H1 (cell line): ENCODE results near the gene RALGAPB. TPM values are rescaled to one million over a fixed set of nuclear protein-coding genes. Genes with fewer than 3 reads are reported as not detected.

Experiments
- CTCF ChIA-PET: fragments of 300-600 bp; sonication (Branson Sonifier 250); formaldehyde crosslinking; loops from one replicate; lab custom pipeline; 2021; ENCODE audit not compliant: partially characterized antibody; lab: Charles Lee
- POLR2A ChIA-PET: fragments of 300-600 bp; sonication (Branson Sonifier 250); formaldehyde crosslinking; loops from one replicate; lab custom pipeline; 2021; ENCODE audit warnings: inconsistent platforms; ENCODE audit not compliant: partially characterized antibody; lab: Charles Lee
- DNase-seq, 2 experiments: peaks; one replicate each; pipeline versions ENCODE4 v3.0.0 to v3.0.0-alpha.2; 2010 to 2022; ENCODE audit warnings: low spot score in 2 of 2, low read depth in 1 of 2, mixed read lengths in 1 of 2
- FAIRE-seq: peaks from 2 replicates; lab custom pipeline; 2011; peaks lifted over from hg19 to GRCh38; lab: Jason Lieb, UNC
- H2AFZ ChIP-seq: 2 replicates; pipeline ENCODE4 v1.8.1; 2012; ENCODE audit warnings: low read length, inconsistent platforms
- H2AK5ac ChIP-seq: 2 replicates; pipeline ENCODE4 v1.6.1; 2013; ENCODE audit warnings: low read depth, low read length
- H2BK120ac ChIP-seq: replicated peaks from 2 replicates; pipeline ENCODE3; 2013; ENCODE audit warnings: low read depth, low read length, inconsistent platforms
- H2BK12ac ChIP-seq: 2 replicates; pipeline ENCODE4 v1.6.1; 2013; ENCODE audit warnings: low read depth, low read length
- H2BK15ac ChIP-seq: 2 replicates; pipeline ENCODE4 v1.6.1; 2013; ENCODE audit warnings: low read length
- H2BK20ac ChIP-seq: 2 replicates; pipeline ENCODE4 v1.6.1; 2013; ENCODE audit warnings: low read length
- H2BK5ac ChIP-seq: 2 replicates; pipeline ENCODE4 v1.6.1; 2013; ENCODE audit warnings: low read depth, low read length
- H3K14ac ChIP-seq: 2 replicates; pipeline ENCODE4 v1.6.1; 2013; ENCODE audit warnings: inconsistent platforms; ENCODE audit not compliant: insufficient read length
- H3K18ac ChIP-seq: 2 replicates; pipeline ENCODE4 v1.6.1; 2013; ENCODE audit warnings: low read length; ENCODE audit errors: extremely low read depth
- H3K23ac ChIP-seq: 2 replicates; pipeline ENCODE4 v1.6.1; 2013; ENCODE audit warnings: inconsistent platforms; ENCODE audit not compliant: insufficient read length
- H3K23me2 ChIP-seq: 2 replicates; pipeline ENCODE4 v1.6.1; 2013; ENCODE audit warnings: low read depth, low read length
- H3K27ac ChIP-seq: 2 replicates; pipeline ENCODE4 v1.6.1; 2011; ENCODE audit warnings: low read depth, low read length, inconsistent platforms
- H3K27me3 ChIP-seq, 4 experiments: replicated peaks in 1 of 4; 1 replicate in 1 of 4; 2 replicates in 3 of 4; pipeline versions ENCODE4 v1.6.1 to v1.8.1; 2011 to 2013; ENCODE audit warnings: low read length in 3 of 4, mild to moderate bottlenecking in 3 of 4, inconsistent platforms in 2 of 4, mixed read lengths in 2 of 4, moderate library complexity in 1 of 4; ENCODE audit not compliant: control insufficient read depth in 3 of 4, insufficient read depth in 3 of 4; ENCODE audit errors: extremely low read depth in 1 of 4
- H3K36me3 ChIP-seq, 4 experiments: 2 replicates each; pipeline versions ENCODE4 v1.6.1 to v1.8.1; 2011 to 2013; ENCODE audit warnings: mild to moderate bottlenecking in 4 of 4, low read length in 3 of 4, moderate library complexity in 2 of 4, control low read depth in 1 of 4, inconsistent platforms in 1 of 4; ENCODE audit not compliant: insufficient read depth in 4 of 4, control insufficient read depth in 2 of 4
- H3K4ac ChIP-seq: replicated peaks from 2 replicates; pipeline ENCODE3; 2013; ENCODE audit warnings: low read length, low read depth, mixed read lengths, inconsistent platforms; ENCODE audit not compliant: insufficient read length
- H3K4me1 ChIP-seq, 4 experiments: replicated peaks in 1 of 4; 1 replicate in 1 of 4; 2 replicates in 3 of 4; pipeline versions ENCODE4 v1.6.1 to v1.8.1; 2011 to 2013; ENCODE audit warnings: low read length in 3 of 4, inconsistent platforms in 2 of 4, mixed read lengths in 1 of 4; ENCODE audit not compliant: insufficient read depth in 4 of 4, control insufficient read depth in 3 of 4
- H3K4me2 ChIP-seq, 2 experiments: 2 replicates each; pipeline versions ENCODE4 v1.6.1 to v1.8.1; 2011 to 2013; ENCODE audit warnings: low read depth in 2 of 2, low read length in 2 of 2, control low read depth in 1 of 2, inconsistent platforms in 1 of 2, mild to moderate bottlenecking in 1 of 2; ENCODE audit not compliant: insufficient read depth in 1 of 2
- H3K4me3 ChIP-seq, 4 experiments: fragments of 200-600, 300-600 bp in 1 of 4; sonication (generic), shearing (Covaris generic), sonication (Bioruptor Twin) in 1 of 4; 2 replicates each; pipeline versions ENCODE4 v1.5.1 to v1.8.1; 2011 to 2016; ENCODE audit warnings: low read length in 4 of 4, low read depth in 3 of 4, control low read depth in 2 of 4, inconsistent platforms in 2 of 4, mild to moderate bottlenecking in 2 of 4, mixed read lengths in 1 of 4, moderate library complexity in 1 of 4; ENCODE audit not compliant: insufficient read depth in 2 of 4; ENCODE audit errors: extremely low read depth in 1 of 4
- H3K56ac ChIP-seq: replicated peaks from 2 replicates; pipeline ENCODE3; 2013; ENCODE audit warnings: low read depth, mild to moderate bottlenecking, mixed read lengths, low read length, inconsistent platforms; ENCODE audit not compliant: insufficient read length
- H3K79me1 ChIP-seq: 2 replicates; pipeline ENCODE4 v1.6.1; 2013; ENCODE audit warnings: low read depth, low read length, control low read depth
- H3K79me2 ChIP-seq, 2 experiments: 2 replicates each; pipeline versions ENCODE4 v1.6.1 to v1.8.1; 2012 to 2013; ENCODE audit warnings: low read length in 2 of 2, mild to moderate bottlenecking in 2 of 2, inconsistent platforms in 1 of 2; ENCODE audit not compliant: insufficient read depth in 2 of 2, control insufficient read depth in 1 of 2
- H3K9ac ChIP-seq, 4 experiments: replicated peaks in 1 of 4; 1 replicate in 1 of 4; 2 replicates in 3 of 4; pipeline versions ENCODE4 v1.6.1 to v1.8.1; 2011 to 2013; ENCODE audit warnings: low read depth in 3 of 4, low read length in 3 of 4, control low read depth in 2 of 4, mild to moderate bottlenecking in 2 of 4, moderate library complexity in 2 of 4, inconsistent platforms in 1 of 4; ENCODE audit errors: extremely low read depth in 1 of 4
- H3K9me3 ChIP-seq, 2 experiments: 2 replicates each; pipeline versions ENCODE4 v1.6.1 to v1.8.1; 2012 to 2013; ENCODE audit warnings: mild to moderate bottlenecking in 2 of 2, moderate library complexity in 2 of 2, control low read depth in 1 of 2, inconsistent platforms in 1 of 2, low read depth in 1 of 2, low read length in 1 of 2, mixed read lengths in 1 of 2; ENCODE audit not compliant: insufficient read depth in 2 of 2
- H4K20me1 ChIP-seq, 2 experiments: replicated peaks in 1 of 2; 2 replicates each; pipeline versions ENCODE3 to v1.8.1; 2011 to 2013; ENCODE audit warnings: inconsistent platforms in 2 of 2, low read length in 2 of 2, mild to moderate bottlenecking in 1 of 2; ENCODE audit not compliant: insufficient read depth in 2 of 2, control insufficient read depth in 1 of 2
- H4K5ac ChIP-seq: 2 replicates; pipeline ENCODE4 v1.6.1; 2013; ENCODE audit warnings: low read length, low read depth, mixed read lengths, inconsistent platforms; ENCODE audit not compliant: insufficient read length
- H4K8ac ChIP-seq: 2 replicates; pipeline ENCODE4 v1.8.0; 2013; ENCODE audit warnings: mild to moderate bottlenecking, moderate library complexity, low read length, inconsistent platforms; ENCODE audit not compliant: insufficient read depth; ENCODE audit errors: extremely low read depth
- H4K91ac ChIP-seq: replicated peaks from 2 replicates; pipeline ENCODE3; 2013; ENCODE audit warnings: low read length, mixed read lengths, inconsistent platforms; ENCODE audit not compliant: insufficient read length
- BCL11A ChIP-seq, 2 experiments: IDR thresholded peaks; one replicate each; pipeline ENCODE4 v1.6.1; 2011; ENCODE audit warnings: low read depth in 2 of 2, low read length in 2 of 2, mild to moderate bottlenecking in 2 of 2
- CHD2 ChIP-seq: IDR thresholded peaks from 2 replicates; pipeline ENCODE4 v1.6.1; 2012; ENCODE audit warnings: low read length, improper control_type of control experiment
- NANOG ChIP-seq: IDR thresholded peaks from 2 replicates; pipeline ENCODE4 v1.6.1; 2011; ENCODE audit warnings: low read length, low read depth, mild to moderate bottlenecking, inconsistent platforms; ENCODE audit not compliant: insufficient read depth, poor library complexity, severe bottlenecking
- SUZ12 ChIP-seq: fragments of 200-600 bp; sonication (generic); IDR thresholded peaks from 2 replicates; pipeline ENCODE4 v1.6.1; 2012; ENCODE audit warnings: mild to moderate bottlenecking, inconsistent platforms, low read length, moderate library complexity, mixed read lengths
- YY1 ChIP-seq: IDR thresholded peaks from 2 replicates; pipeline ENCODE4 v1.6.1; 2011; ENCODE audit warnings: low read depth, mild to moderate bottlenecking, low read length
- ZNF274 ChIP-seq: IDR thresholded peaks from 2 replicates; pipeline ENCODE4 v1.7.0; 2012; ENCODE audit warnings: low read length, borderline replicate concordance; ENCODE audit errors: extremely low read depth
- WGBS, 2 experiments: shearing (Covaris generic) in 1 of 2; methylation state at CpG; one replicate each; pipeline versions ENCODE4 v1.1.6 to v1.1.7; 2013 to 2015; ENCODE audit warnings: low lambda C conversion rate in 2 of 2, mixed read lengths in 2 of 2, inconsistent platforms in 1 of 2, low coverage in 1 of 2, missing lambda C conversion rate in 1 of 2; ENCODE audit not compliant: insufficient replicate concordance in 2 of 2, insufficient coverage in 1 of 2, insufficient read length in 1 of 2; ENCODE audit errors: extremely low coverage in 1 of 2, missing lambda C conversion rate in 1 of 2; 5-methylcytosine and 5-hydroxymethylcytosine counted together
- polyA plus RNA-seq, 7 experiments: library from polyadenylated mRNA; depleted of rRNA in 3 of 7; stranded (reverse) in 5 of 7; unstranded in 2 of 7; fragments of >200 nt in 5 of 7; fragments of 200-250 nt in 2 of 7; gene quantifications; 1 replicate in 5 of 7; 2 replicates in 1 of 7; 4 replicates in 1 of 7; pipeline versions ENCODE4 v1.2.1 to v1.2.3, GENCODE V29; 2011 to 2013; ENCODE audit warnings: missing spikeins in 2 of 7, mixed read lengths in 2 of 7
- total RNA-seq: library from RNA; stranded (reverse); fragmentation: NEBNext Ultra II Directional; extraction: Animal tissue kit (Norgen Biotek cat#: 25700); gene quantifications from 2 replicates; pipeline ENCODE4 v1.2.1, GENCODE V29; 2021

Gene RALGAPB
- total and polyA plus RNA-seq, 2 of the 8 experiments (the other 6 are each of a cell fraction or from before 2014, with no cell fraction given): 10.6 to 35.1 TPM

DNA sequence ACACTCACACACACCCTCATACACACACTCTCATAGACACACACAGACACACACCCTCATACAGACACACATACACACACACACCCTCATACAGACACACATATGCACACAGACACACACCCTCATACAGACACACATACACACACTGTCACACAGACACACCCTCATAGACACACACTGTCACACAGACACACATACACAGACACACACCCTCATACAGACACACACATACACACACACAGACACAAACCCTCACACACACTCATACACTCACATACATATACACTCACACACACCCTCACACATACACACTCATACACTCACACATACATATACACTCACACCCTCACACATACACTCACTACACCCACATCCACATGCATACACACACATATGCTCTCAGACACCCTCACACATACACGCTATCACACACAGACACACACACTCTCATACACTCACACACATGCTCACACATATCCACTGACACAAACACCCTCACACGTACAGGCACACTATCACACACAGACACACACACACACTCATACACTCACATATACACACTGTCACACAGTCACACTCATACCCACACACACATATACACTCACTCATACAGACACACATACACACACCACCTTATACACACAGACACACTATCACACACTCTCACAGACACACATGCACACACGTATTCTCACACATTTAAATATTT is 117.5 kb downstream of the RALGAPB start:
- H2BK120ac ChIP-seq: no peak overlapping the region
- peaks cover 0 to 6% of the 10 kb centered on the region in 2 experiments for H4K20me1 ChIP-seq
- H3K14ac ChIP-seq: no peak overlapping the region
- H3K27ac ChIP-seq: no peak overlapping the region
- peak overlapping the region; percentile 56; the same call in 1 of the 2 replicates for H2BK12ac ChIP-seq
- no peak overlapping the region for H3K23ac ChIP-seq
- FAIRE-seq: no peak
- peaks cover 0 to 12% (median 4%) of the 10 kb centered on the region in 4 experiments; a peak in 3 of 7 replicates for H3K4me1 ChIP-seq
- H3K18ac ChIP-seq: no peak overlapping the region
- H4K91ac ChIP-seq: peak overlapping the region; percentile 44
- H3K4ac ChIP-seq: peak overlapping the region; percentile 49
- H2BK15ac ChIP-seq: 0 out of 2 replicates have a peak overlapping the region, but pooled peaks have one; percentile 73
- CTCF ChIA-PET: no interaction called here
- DNase-seq: no peak
- POLR2A ChIA-PET: no interaction called here
- no peaks in the 10 kb centered on the region; the same call in 1 of the 2 replicates for H3K79me1 ChIP-seq
- peaks cover 11% of the 10 kb centered on the region for H3K23me2 ChIP-seq
- no peak overlapping the region for H3K4me2 ChIP-seq
- H3K79me2 ChIP-seq: no peaks in the 10 kb centered on the region
- H2BK20ac ChIP-seq: peak overlapping the region; percentile 72
- H3K9me3 ChIP-seq: no peaks in the 10 kb centered on the region
- H2BK5ac ChIP-seq: no peak overlapping the region
- no peaks in the 10 kb centered on the region for H3K36me3 ChIP-seq
- no peak overlapping the region for H4K5ac ChIP-seq
- peak overlapping the region; percentile 92 for H2AK5ac ChIP-seq
- TF ChIP-seq CHD2 (no peak), ZNF274 (no peak), SUZ12 (no peak), YY1 (no peak), BCL11A (IDR thresholded peaks at IDR 0.05; ENCODE audit: low read depth in 2 of 2, low read length in 2 of 2) (no peak), NANOG (no peak)
- 83% methylated on average over 3 of the region's 3 CpGs; no CpG with 5 or more reads in 1 of the 2 experiments for WGBS, 2 experiments
- H4K8ac ChIP-seq: no peak overlapping the region
- H3K4me3 ChIP-seq: no peak overlapping the region
- H3K27me3 ChIP-seq: no peaks in the 10 kb centered on the region
- H2AFZ ChIP-seq: no peak overlapping the region
- H3K56ac ChIP-seq: peak overlapping the region; percentile 74
- no peak overlapping the region for H3K9ac ChIP-seq
